Upper lobe of right lung (tissue), 1 donor: Measurements from ENCODE around the gene TRIM45. TPM values are rescaled to one million over a fixed set of nuclear protein-coding genes. Genes with fewer than 3 reads are reported as not detected.

ENCODE experiments used
- ATAC-seq: fragments of 200-7000 bp; cut with Tn5 transposase; one replicate; pipeline ENCODE4 v1.9.1; 2020; ENCODE audit warnings: mild to moderate bottlenecking, moderate library complexity
- DNase-seq: peaks from one replicate; pipeline ENCODE4 v3.0.0-alpha.2; 2020
- H3K27ac ChIP-seq: fragments of 200-600 bp; one replicate; pipeline ENCODE4 v1.8.0; 2022
- H3K27me3 ChIP-seq: fragments of 200-600 bp; one replicate; pipeline ENCODE4 v1.8.0; 2022; ENCODE audit warnings: mild to moderate bottlenecking
- H3K36me3 ChIP-seq: fragments of 200-600 bp; one replicate; pipeline ENCODE4 v1.8.0; 2022
- H3K4me1 ChIP-seq: fragments of 200-600 bp; one replicate; pipeline ENCODE4 v1.8.0; 2022
- H3K4me3 ChIP-seq: fragments of 200-600 bp; one replicate; pipeline ENCODE4 v1.8.0; 2022; ENCODE audit warnings: mild to moderate bottlenecking
- H3K9me3 ChIP-seq: fragments of 200-600 bp; one replicate; pipeline ENCODE4 v1.8.0; 2022
- intact Hi-C: fragments of 100-400 bp; cut with DNase I; formaldehyde crosslinking; loops from one replicate; pipeline ENCODE4 v1.11.0; 2022
- total RNA-seq: library from RNA; stranded (reverse); fragmentation: NEBNext Ultra II Directional; extraction: Animal tissue kit (Norgen Biotek cat#: 25700); gene quantifications from one replicate; pipeline ENCODE4 v1.2.1, GENCODE V29; 2021
- TF ChIP-seq, protein P1 (sequence below): fragments of 200-600 bp; IDR thresholded peaks from one replicate; pipeline ENCODE4 v1.8.0; 2022; ENCODE audit warnings: antibody characterized with exemption
- donor health status: DM: no; HTN: yes; CAD: no; lungs with severe emphysema.

TRIM45 gene
- total RNA-seq, 1 donor from 2014 or later, result 1.7 TPM

DNA sequence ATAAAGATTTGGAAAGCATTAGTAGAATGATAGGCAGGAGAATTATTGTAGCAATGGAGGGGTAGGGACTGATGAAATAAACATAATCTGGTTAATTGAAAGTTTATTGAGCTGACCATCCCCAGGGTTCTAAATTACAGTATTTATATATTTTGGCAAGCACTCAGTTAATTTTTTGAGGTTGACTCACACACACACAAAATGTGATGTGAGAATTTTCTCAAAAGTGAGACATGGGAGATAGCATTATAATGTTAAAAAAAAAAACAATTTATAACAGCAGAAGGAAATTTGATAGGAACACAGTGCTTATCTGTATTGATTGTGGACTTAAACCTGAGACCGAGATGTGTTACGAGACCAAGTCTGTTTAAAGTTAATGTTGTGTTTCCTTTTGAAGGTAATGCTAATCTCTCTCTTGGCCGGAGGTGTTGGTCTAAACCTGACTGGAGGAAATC lies 24.6 kb downstream of the TRIM45 start:
- H3K36me3 ChIP-seq, result peaks cover 7% of the 10 kb centered on the region
- TF ChIP-seq, protein P1, sequence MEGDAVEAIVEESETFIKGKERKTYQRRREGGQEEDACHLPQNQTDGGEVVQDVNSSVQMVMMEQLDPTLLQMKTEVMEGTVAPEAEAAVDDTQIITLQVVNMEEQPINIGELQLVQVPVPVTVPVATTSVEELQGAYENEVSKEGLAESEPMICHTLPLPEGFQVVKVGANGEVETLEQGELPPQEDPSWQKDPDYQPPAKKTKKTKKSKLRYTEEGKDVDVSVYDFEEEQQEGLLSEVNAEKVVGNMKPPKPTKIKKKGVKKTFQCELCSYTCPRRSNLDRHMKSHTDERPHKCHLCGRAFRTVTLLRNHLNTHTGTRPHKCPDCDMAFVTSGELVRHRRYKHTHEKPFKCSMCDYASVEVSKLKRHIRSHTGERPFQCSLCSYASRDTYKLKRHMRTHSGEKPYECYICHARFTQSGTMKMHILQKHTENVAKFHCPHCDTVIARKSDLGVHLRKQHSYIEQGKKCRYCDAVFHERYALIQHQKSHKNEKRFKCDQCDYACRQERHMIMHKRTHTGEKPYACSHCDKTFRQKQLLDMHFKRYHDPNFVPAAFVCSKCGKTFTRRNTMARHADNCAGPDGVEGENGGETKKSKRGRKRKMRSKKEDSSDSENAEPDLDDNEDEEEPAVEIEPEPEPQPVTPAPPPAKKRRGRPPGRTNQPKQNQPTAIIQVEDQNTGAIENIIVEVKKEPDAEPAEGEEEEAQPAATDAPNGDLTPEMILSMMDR, result no peak
- no peaks in the 10 kb centered on the region for H3K4me1 ChIP-seq
- intact Hi-C loops, result no loop called here
- H3K27ac ChIP-seq, result no peak overlapping the region
- no peak for DNase-seq
- ATAC-seq, result no peak
- no peaks in the 10 kb centered on the region for H3K9me3 ChIP-seq
- H3K4me3 ChIP-seq, result no peak overlapping the region
- H3K27me3 ChIP-seq, result no peaks in the 10 kb centered on the region

DNA sequence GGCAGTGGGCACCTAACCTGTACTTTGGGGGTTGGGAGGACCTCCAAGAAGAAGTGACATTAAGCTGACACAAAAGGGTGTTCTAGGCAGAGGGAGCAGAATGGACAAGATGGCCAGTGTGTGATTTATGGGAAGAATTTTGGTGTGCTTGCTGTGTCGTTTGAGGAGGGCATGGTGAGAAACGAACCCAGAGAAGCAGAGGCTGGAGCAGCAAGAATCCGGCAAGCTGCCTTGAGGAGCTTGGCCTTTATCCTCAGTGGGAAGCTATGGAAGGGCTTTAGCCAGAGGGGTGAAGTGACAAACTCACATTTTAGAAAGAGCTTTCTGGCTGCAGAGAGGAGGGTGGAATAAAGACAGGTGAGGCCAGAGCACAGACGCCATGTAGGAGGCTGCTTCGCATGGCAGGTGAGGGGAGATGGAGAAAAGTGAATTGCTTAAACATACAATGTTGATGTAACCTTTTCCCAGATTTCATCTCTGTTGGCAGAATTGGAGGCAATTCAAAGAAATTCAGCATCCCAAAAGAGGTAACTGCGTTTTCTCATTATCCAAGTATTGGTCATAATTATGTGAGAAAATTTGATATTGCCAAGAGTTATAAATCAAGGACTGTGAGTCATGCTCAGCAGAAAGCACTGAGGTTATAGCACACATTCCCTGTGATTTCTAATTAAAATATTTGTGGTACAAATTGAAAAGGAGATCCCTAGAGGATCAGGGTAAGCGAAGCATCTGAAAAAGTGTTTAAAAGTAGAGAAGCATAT lies 26.5 kb downstream of the TRIM45 start:
- H3K27ac ChIP-seq, result no peak overlapping the region
- no peaks in the 10 kb centered on the region for H3K27me3 ChIP-seq
- peaks cover 10% of the 10 kb centered on the region for H3K36me3 ChIP-seq
- no peaks in the 10 kb centered on the region for H3K9me3 ChIP-seq
- DNase-seq (no peak), ATAC-seq (no peak)
- TF ChIP-seq, protein P1, result no peak
- H3K4me3 ChIP-seq, result no peak overlapping the region
- intact Hi-C loops, result no loop called here
- no peaks in the 10 kb centered on the region for H3K4me1 ChIP-seq

DNA sequence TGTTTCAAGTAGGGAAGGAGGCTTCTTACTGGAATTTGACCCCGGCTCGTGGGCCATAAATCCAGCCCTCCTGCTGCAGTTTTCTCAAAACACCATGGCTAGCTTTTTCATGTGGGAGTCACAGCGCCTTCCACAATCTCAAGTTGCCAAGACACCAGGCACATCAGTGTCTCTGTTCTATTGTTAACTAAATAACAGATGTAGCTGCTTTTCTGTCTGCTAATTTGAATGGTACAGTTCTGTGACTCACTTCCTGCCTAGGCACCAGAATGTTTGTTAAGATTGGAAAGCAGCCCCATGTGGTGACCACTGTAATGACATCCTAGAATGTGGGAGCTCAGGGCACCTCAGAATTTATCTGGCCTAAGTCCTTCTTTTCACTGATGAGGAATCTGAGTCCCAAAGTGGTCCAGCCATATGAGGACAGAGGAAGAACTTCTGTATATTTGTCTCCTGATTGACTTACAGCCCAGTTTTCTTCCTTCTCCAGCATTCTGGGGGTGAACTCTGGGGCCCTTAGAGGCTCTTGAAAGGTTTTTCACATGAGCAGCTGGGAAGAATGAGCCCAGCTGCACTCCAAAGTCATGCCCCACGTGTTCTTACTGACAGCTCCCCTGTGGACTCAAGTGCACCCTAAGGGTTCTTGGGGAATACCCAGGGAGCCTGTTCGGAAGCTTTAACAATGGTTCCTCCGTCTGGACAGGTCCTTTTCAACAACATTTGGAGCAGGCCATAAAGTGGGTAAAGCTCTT lies 27.5 kb downstream of the TRIM45 start:
- TF ChIP-seq, protein P1, result peak; percentile 24
- no peak for DNase-seq
- Histone ChIP-seq H3K27me3 (no peaks in the 10 kb centered on the region), H3K4me1 (no peaks in the 10 kb centered on the region), H3K36me3 (peaks cover 16% of the 10 kb centered on the region), H3K9me3 (no peaks in the 10 kb centered on the region), H3K4me3 (no peak overlapping the region), H3K27ac (no peak overlapping the region)
- intact Hi-C loops, result no loop called here
- peak; percentile 56 for ATAC-seq

DNA sequence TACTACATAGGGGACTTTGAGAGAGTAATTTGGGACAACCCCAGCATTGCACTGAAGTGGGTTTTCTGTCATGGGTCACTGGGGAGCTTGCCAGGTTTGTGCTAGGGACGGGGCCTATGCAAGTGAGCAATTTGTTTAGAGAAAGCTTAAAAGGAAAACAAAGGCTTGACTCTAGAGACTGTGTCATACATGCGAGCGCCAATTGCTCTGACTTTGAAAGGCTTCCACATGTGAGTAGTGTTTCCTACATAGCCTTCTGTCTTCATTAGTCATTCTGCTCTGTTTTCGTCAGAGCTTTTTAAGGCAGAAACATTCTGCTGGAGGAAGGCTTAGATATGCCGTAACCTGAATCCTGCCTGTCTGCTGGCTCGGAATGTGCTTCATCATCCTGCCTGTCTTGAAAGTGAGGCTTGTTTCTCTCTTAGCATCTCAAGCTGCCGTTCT lies 28.4 kb downstream of the TRIM45 start:
- no peaks in the 10 kb centered on the region for H3K4me1 ChIP-seq
- H3K4me3 ChIP-seq, result no peak overlapping the region
- peaks cover 20% of the 10 kb centered on the region for H3K36me3 ChIP-seq
- TF ChIP-seq, protein P1, result no peak
- ATAC-seq, result no peak
- H3K27me3 ChIP-seq, result no peaks in the 10 kb centered on the region
- no peaks in the 10 kb centered on the region for H3K9me3 ChIP-seq
- intact Hi-C loops, result no loop called here
- H3K27ac ChIP-seq, result no peak overlapping the region
- no peak for DNase-seq

DNA sequence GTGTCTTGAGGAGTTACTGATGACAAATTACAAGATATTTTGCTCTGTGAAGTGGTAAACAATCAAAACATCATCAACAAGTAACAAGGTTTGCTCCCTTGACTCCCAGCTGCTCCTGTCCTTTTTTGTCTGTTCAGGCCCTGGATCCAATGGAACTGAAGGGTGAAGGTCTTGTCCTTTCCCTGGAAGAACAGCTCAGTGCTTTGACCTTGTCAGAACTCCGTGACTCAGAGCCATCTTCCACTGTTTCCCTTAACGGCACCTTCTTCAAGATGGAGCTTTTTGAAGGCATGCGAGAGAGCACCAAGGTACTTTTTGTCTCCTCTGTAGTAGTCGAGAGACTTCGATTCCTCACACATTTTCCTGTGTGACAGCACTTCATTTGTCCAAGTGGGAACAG lies 29.0 kb downstream of the TRIM45 start:
- TF ChIP-seq, protein P1, result no peak
- Histone ChIP-seq H3K36me3 (peaks cover 16% of the 10 kb centered on the region), H3K4me1 (no peaks in the 10 kb centered on the region), H3K27ac (no peak overlapping the region), H3K9me3 (no peaks in the 10 kb centered on the region), H3K27me3 (no peaks in the 10 kb centered on the region), H3K4me3 (no peak overlapping the region)
- intact Hi-C loops, result no loop called here
- ATAC-seq, result no peak
- no peak for DNase-seq
